HG02571 (cell line): Measurements from ENCODE around the gene CCDC183.
"Not testable (repeated sequence)": the region's sequence is repeated elsewhere in the genome, so short reads cannot be mapped to it uniquely, and the experiment has no call there.

ENCODE experiments used
- ATAC-seq: cut with Tn5 transposase; IDR thresholded peaks from one replicate; pipeline ENCODE4 v1.9.1; 2021; ENCODE audit warnings: mild to moderate bottlenecking, moderate library complexity; ENCODE audit not compliant: unreplicated experiment

The CCDC183 gene

GRCh38 chr9:136823136-136824046 is 27.3 kb downstream of the CCDC183 start:
- ATAC-seq, result no peak

GRCh38 chr9:136824496-136825225 is 28.5 kb downstream of the CCDC183 start:
- ATAC-seq, result no peak

- no peak for ATAC-seq
Measured at GRCh38 chr9:136825295-136826187, 29.4 kb downstream of the CCDC183 start.

- no peak for ATAC-seq
Measured at GRCh38 chr9:136826188-136826541, 30.0 kb downstream of the CCDC183 start.

GRCh38 chr9:136826703-136827582 is 30.8 kb downstream of the CCDC183 start:
- ATAC-seq, result no peak

GRCh38 chr9:136827794-136828473 is 31.8 kb downstream of the CCDC183 start:
- no peak for ATAC-seq

GRCh38 chr9:136828474-136829140 is 32.5 kb downstream of the CCDC183 start:
- ATAC-seq, result no peak

- no peak for ATAC-seq
Measured at GRCh38 chr9:136829412-136829811, 33.3 kb downstream of the CCDC183 start.

- ATAC-seq, result no peak
Measured at GRCh38 chr9:136829981-136830885, 34.1 kb downstream of the CCDC183 start.

GRCh38 chr9:136831002-136831719 is 35.0 kb downstream of the CCDC183 start:
- no peak for ATAC-seq

- no peak for ATAC-seq
Measured at GRCh38 chr9:136831720-136832104, 35.6 kb downstream of the CCDC183 start.

GRCh38 chr9:136832581-136832980 is 36.4 kb downstream of the CCDC183 start:
- no peak for ATAC-seq

- ATAC-seq, result not testable (repeated sequence)
Measured at GRCh38 chr9:136833381-136834048, 37.4 kb downstream of the CCDC183 start.

GRCh38 chr9:136835162-136835931 is 39.2 kb downstream of the CCDC183 start:
- no peak for ATAC-seq

- ATAC-seq, result no peak
Measured at GRCh38 chr9:136835932-136836904, 40.1 kb downstream of the CCDC183 start.
